ENCODE measurements around the gene TCEA2. TPM values are rescaled to one million over a fixed set of nuclear protein-coding genes. Genes with fewer than 3 reads are reported as not detected.

Gene TCEA2
- total RNA-seq, 1 experiment from 2014 or later, result 38.5 TPM

GRCh38 chr20:64027981-64028685 lies 34.9 kb upstream of the TCEA2 start:
- Histone ChIP-seq H3K27ac (ENCODE audit: low read length) (no peak overlapping the region), H3K27me3 (ENCODE audit: control insufficient read depth, insufficient read depth, low read length) (no peaks in the 10 kb centered on the region), H3K4me3 (ENCODE audit: low read depth in 2 of 2, low read length in 2 of 2) (no peak overlapping the region), H3K36me3 (ENCODE audit: control insufficient read depth, insufficient read depth, low read length) (peaks cover 14% of the 10 kb centered on the region), H3K9me3 (ENCODE audit: control insufficient read depth, insufficient read depth, low read depth, low read length) (no peaks in the 10 kb centered on the region), H3K4me1 (ENCODE audit: control insufficient read depth, insufficient read depth, low read length) (no peaks in the 10 kb centered on the region)
- POLR2A ChIA-PET, result interaction anchor here (0.5 kb wide), 1 partner anchor 42 kb away, joined by 4 read pairs; no protein-coding TSS in a partner anchor
- no TSS peak for BruUV-seq (replicated peaks)
- in situ Hi-C loops (cut with HindIII; ENCODE audit: low pct_unique_long_range_greater_than_20kb, low sequenced_read_pairs), result no loop called here
- intact Hi-C loops (cut with micrococcal nuclease; ENCODE audit: unreplicated experiment), result no loop called here
- CTCF ChIA-PET, result no interaction called here
- TF ChIP-seq CTCF (IDR thresholded peaks at IDR 0.05) (no peak), POLR2AphosphoS5 (IDR thresholded peaks at IDR 0.05; ENCODE audit: low read depth, low read length) (no peak), TCF7L2 (IDR thresholded peaks at IDR 0.05; ENCODE audit: low read depth, low read length) (no peak), SIN3A (IDR thresholded peaks at IDR 0.05; ENCODE audit: borderline replicate concordance, insufficient read depth, low read depth, low read length) (no peak)
- DNase-seq (ENCODE audit: low read depth, low spot score) (no peak), ATAC-seq (no peak)

GRCh38 chr20:64029293-64030117 lies 33.5 kb upstream of the TCEA2 start:
- no peaks in the 10 kb centered on the region for H3K4me1 ChIP-seq (ENCODE audit: control insufficient read depth, insufficient read depth, low read length)
- in situ Hi-C loops (cut with HindIII; ENCODE audit: low pct_unique_long_range_greater_than_20kb, low sequenced_read_pairs), result no loop called here
- ChIA-PET POLR2A (no interaction called here), CTCF (interaction anchor here (0.9 kb wide), 1 partner anchor 9 kb away, joined by 3 read pairs; no protein-coding TSS in a partner anchor)
- no peak overlapping the region for H3K27ac ChIP-seq (ENCODE audit: low read length)
- DNase-seq (ENCODE audit: low read depth, low spot score) (no peak), ATAC-seq (no peak)
- intact Hi-C loops (cut with micrococcal nuclease; ENCODE audit: unreplicated experiment), result no loop called here
- H3K9me3 ChIP-seq (ENCODE audit: control insufficient read depth, insufficient read depth, low read depth, low read length), result no peaks in the 10 kb centered on the region
- no peak for TF ChIP-seq REST (IDR thresholded peaks at IDR 0.05; ENCODE audit: insufficient read depth in 1 of 2, low read depth in 2 of 2, low read length in 1 of 2)
- no peak for TF ChIP-seq CTCF (IDR thresholded peaks at IDR 0.05)
- no peak for TF ChIP-seq SIN3A (IDR thresholded peaks at IDR 0.05; ENCODE audit: borderline replicate concordance, insufficient read depth, low read depth, low read length)
- no peak for TF ChIP-seq TCF7L2 (IDR thresholded peaks at IDR 0.05; ENCODE audit: low read depth, low read length)
- TF ChIP-seq POLR2AphosphoS5 (IDR thresholded peaks at IDR 0.05; ENCODE audit: low read depth, low read length), result no peak
- no TSS peak for BruUV-seq (replicated peaks)
- peaks cover 9% of the 10 kb centered on the region for H3K36me3 ChIP-seq (ENCODE audit: control insufficient read depth, insufficient read depth, low read length)
- H3K27me3 ChIP-seq (ENCODE audit: control insufficient read depth, insufficient read depth, low read length), result no peaks in the 10 kb centered on the region
- H3K4me3 ChIP-seq (ENCODE audit: low read depth in 2 of 2, low read length in 2 of 2), result no peak overlapping the region

Measured in Panc1 (cell line).